GM21786 (cell line): ENCODE measurements around the gene VWA1.
"Not testable (repeated sequence)": the region's sequence is repeated elsewhere in the genome, so short reads cannot be mapped to it uniquely, and the experiment has no call there.

Source experiments
- ATAC-seq: cut with Tn5 transposase; IDR thresholded peaks from one replicate; pipeline ENCODE4 v1.9.1; 2021; ENCODE audit not compliant: unreplicated experiment

The VWA1 gene

DNA sequence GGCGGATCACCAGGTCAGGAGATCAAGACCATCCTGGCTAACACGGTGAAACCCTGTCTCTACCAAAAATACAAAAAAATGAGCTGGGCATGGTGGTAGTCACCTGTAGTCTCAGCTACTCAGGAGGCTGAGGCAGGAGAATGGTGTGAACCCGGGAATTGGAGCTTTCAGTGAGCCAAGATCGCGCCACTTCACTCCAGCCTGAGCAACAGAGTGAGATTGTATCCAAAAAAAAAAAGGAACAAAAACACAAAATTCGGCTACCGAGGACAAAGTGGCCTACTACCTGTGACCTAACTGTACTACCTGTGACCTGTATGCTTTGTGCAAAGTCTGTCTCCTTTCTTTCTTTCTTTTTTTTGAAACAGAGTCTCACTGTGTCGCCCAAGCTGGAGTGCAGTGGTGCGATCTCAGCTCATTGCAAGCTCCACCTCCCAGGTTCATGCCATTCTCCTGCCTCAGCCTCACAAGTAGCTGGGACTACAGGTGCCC lies 32.5 kb upstream of the VWA1 start:
- not testable (repeated sequence) for ATAC-seq

GRCh38 chr1:1403653-1404052 lies 31.8 kb upstream of the VWA1 start:
- no peak for ATAC-seq

DNA sequence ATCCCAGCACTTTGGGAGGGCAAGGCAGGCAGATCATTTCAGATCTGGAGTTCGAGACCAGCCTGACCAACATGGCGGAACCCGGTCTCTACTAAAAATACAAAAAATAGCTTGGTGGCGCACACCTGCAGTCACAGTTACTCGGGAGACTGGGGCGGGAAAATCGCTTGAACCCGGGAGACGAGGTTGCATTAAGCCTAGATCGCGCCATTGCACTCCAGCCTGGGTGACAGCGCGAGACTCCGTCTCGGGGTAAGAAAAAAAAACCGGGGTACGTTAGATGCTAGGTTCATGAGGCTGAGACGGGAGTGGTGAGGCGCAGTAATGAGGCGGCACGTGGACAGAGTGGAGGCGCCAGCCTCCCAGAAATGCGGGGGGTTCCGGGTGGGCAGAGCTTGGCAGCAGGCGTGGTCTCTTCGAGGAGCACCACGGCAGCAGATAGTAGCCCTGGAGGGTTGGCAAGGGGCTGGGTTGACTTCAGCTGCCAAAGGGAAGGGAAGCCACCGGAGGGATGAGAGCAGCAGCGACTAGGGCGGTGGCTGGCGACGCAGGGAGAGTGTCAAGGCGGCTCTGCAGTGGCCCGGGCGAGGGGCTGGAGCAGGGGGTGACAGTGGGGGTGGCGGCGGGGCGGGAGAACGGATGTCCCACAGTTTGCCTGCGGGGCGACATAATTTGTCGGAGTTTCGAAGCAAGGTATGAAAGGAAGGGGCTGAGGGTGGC lies 29.2 kb upstream of the VWA1 start:
- ATAC-seq, result no peak

DNA sequence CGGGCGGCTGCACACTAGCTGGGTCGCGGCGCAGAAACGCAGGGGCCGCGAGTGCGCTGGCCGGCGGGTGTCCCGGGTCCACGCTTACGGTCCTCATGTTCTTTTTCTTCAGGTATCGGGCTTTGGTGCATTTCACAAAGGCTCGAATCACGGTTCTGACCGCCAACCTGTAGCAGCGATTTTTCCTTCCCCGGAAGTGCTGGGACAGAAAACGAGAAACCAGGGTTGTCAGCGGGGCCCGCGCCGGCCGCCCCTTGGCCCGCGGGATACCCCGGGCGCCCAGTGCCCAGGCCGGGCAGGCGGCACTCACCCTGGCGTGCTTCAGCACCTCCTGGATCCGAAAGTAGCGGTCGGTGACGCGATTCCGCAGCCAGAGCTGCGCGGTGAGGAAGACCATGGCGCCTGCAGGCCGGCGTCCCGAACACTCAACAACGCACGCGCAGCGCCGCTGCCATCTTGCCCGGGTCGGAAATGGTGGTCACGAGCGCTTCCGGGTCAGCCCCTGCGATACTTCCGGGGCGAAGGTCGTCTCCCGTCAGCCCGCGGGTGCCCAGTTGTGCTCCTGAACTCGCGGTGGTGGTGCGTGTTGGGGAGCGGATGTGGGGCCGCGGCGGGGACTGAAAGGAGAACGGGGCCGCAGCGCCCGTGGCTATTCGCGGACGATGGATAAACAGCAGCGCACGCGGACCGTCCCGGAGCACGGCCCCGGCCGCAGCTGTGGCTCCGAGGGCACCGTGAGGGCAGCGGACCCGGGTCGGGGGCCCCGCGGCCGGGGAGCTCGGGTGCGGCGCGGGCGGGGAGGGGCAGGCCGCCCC lies 28.5 kb upstream of the VWA1 start, which contains the start of gene MRPL20:
TSS of gene MRPL20 (minus strand) at position 473 of the 815 bp plus-strand sequence. CDS start at position 397, 76 bp downstream.
- peak; percentile 84 for ATAC-seq

GRCh38 chr1:1407636-1408318 lies 27.7 kb upstream of the VWA1 start:
- ATAC-seq, result peak; percentile 16

DNA sequence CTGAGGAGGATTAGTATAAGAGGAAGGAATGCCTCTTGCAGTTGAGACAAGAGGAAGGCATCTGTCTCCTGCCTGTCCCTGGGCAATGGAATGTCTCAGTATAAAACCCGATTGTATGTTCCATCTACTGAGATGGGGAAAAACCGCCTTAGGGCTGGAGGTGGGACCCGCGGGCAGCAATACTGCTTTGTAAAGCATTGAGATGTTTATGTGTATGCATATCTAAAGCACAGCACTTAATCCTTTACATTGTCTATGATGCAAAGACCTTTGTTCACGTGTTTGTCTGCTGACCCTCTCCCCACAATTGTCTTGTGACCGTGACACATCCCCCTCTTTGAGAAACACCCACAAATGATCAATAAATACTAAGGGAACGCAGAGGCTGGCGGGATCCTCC lies 25.3 kb upstream of the VWA1 start:
- not testable (repeated sequence) for ATAC-seq

DNA sequence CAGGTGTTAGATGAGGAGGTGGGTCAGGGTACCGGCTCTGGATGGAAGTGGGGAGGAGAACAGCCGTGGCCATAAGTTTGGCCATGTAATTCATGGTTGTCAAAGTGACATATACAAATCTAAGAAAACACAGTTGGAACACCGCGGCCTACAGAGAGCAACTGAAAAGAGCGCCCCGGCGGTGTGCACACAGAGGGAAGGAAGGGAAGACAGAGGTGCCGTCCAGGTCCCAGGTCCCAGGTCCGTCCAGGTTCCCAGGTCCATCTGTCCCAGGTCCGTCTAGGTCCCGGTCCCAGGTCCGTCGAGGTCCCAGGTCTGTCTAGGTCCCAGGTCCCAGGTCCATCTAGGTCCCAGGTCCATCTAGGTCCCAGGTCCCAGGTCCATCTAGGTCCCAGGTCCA lies 23.9 kb upstream of the VWA1 start:
- ATAC-seq, result no peak

GRCh38 chr1:1412311-1412902 lies 23.1 kb upstream of the VWA1 start:
- not testable (repeated sequence) for ATAC-seq

DNA sequence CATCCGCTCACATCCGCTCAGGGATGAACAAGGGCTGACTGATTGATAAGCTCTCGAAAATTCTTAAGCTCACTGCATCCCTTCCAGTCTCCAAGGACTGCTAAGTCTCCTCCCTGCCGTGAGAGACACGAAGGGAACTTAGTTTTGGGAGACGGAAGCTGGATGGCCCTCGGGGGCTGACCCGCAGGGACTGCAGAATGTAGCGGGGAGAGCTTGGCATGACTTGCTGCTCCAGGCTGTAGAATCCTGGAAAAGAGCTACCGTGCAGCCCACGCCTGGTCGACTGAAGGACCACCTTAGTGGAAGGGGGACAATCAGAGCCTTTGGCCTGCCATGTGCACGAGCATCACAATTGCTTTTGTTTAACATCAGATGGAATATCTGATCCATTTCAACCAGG lies 19.7 kb upstream of the VWA1 start:
- no peak for ATAC-seq

GRCh38 chr1:1417396-1417795 lies 18.1 kb upstream of the VWA1 start:
- not testable (repeated sequence) for ATAC-seq

DNA sequence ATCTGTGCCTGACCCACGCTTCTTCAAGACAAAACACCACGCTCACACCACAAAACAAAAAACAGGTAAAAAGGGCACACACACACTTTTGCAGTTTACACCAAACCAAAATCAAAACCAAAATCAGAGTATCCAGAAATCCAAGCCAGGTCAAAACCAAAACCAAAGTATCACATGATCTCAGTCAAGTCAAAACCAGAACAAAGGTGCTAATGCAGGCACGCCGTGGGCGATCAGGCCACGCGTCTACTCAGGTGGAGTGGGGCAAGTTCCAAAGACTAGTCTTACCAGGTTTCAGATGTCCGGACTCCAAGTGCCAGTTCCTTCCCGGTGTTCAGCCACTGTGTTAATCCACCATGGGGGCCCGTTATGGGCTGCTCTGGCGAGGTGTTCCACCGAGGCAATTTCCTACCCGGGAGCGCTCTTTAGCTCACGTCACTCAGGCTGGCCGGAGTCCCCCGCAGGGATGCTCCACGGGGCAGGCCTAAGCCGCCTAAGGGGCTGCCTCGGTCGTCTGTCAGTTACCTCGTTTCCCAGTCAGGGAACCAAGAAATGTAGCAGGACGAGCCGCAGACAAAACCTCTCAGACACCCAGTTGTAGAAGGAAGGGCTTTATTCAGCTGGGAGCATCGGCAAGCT lies 17.5 kb upstream of the VWA1 start:
- ATAC-seq, result not testable (repeated sequence)

DNA sequence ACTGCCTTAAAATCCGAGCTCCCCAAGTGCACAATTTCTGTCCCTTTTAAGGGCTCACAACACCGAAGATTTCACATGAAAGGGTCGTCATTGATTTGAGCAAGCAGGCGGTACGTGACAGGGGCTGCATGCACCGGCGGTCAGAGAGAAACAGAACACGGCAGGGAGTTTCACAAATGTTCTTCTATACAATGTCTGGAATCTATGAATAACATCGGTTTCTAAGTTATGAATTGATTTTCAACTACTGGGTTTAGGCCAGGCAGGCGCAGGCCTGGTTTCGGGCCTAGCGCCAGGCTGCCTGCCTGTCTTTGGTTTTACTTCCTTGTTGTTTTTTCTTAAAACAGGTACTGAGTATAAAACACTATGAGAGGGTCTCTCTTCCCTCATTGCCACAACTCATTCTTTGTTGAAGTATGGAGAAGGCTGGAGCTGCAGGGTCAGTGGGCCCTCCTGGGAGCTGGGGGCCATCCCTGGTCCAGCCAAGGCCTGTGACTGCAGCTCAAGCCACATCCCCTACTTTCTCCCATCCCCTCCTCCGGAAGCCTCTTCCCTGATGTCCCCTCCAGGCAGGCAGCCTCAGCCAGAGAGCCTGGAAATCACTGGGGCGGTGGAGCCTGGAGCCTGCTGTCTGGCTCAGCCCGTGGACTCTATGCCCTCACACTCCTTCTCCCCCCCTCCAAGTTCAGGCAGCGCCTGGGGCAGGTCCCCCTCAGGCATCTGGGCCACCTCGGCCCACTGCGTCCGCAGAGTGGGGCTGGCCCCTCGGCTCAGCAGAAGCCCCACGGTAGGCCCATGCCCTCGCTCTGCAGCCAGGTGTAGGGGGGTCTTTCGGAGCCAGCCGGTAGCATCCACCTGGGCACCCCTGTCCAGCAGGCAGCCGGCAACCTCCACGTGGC lies 16.8 kb upstream of the VWA1 start:
- ATAC-seq, result no peak

GRCh38 chr1:1419363-1419812 lies 16.1 kb upstream of the VWA1 start:
- ATAC-seq, result no peak

GRCh38 chr1:1419813-1420653 lies 15.5 kb upstream of the VWA1 start:
- no peak for ATAC-seq

DNA sequence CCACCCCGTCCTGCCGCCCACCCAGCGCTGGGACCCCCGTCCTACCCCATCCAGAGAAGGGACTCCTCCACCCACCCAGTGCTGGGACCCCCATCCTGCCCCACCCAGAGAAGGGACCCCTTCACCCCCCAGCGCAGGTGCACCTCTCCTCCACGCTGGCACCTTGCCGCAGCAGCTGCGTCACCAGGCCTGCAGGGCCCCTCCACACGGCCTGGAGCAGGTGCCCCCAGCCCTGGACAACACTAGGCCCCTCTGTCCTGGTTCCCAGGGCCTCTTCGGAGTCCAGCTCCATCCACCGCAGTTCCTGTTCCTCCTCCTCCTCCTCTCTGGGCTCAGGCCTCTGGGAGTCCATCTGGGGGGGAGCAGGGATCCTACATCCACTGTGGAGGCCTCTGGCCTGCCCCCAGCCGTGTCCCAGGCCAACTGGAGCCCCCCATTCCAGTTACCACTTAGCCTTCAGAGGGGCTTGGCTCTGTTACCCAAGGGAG lies 14.8 kb upstream of the VWA1 start:
- no peak for ATAC-seq

DNA sequence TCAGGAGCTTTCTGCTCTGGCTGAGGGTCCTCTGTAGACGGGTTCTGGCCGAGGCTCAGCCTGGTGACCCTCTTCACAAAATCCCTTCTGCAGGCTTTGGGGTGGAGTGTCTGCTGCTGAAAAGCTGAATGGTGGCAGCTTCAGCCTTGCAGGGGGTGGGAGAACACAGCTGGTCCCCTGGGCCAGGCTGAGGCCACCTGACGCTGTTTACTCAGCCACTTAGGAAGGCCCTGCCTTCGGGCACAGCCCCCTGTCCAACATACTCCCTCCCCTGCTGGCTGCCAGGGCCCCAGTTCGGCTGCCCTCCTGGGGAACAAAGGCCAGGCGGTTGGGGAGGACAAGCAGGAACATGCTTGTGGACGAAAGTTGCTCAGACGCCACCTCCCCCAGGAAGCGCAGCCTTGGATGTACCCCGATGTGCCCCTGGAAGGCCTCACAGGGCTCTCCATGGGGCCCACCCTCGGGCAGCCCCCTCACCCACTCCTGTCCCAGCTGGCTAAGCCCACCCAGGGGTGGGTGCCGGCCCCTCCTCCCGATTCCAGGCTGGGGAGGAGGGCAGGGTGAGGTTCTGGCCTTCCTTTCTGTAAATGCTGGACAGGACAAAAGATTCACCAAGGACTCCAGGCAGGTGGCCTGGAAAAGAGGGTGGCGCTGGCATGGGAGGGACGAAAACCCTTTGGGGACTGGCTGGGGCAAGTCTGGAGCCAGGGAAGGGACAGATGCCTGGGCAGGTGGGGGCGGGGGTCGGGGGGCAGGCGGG lies 14.2 kb upstream of the VWA1 start, which contains the start of gene ANKRD65:
TSS of gene ANKRD65 (minus strand) at position 130 of the 760 bp plus-strand sequence. CDS start 271 bp downstream, outside the sequence.
- ATAC-seq, result no peak

- ATAC-seq, result no peak
These were observed 13.5 kb upstream of the VWA1 start for GRCh38 chr1:1421907-1422464.
